GM18873 (cell line): ENCODE measurements around the gene C11orf52.

Experiments used
- ATAC-seq: cut with Tn5 transposase; IDR thresholded peaks from one replicate; pipeline ENCODE4 v1.9.1; 2021; ENCODE audit warnings: mild to moderate bottlenecking, moderate library complexity, moderate number of reproducible peaks; ENCODE audit not compliant: unreplicated experiment, low FRiP score

Gene C11orf52

GRCh38 chr11:111969344-111969743 is 50.6 kb downstream of the C11orf52 start:
- no peak for ATAC-seq

GRCh38 chr11:111974446-111974845 is 55.7 kb downstream of the C11orf52 start:
- no peak for ATAC-seq

GRCh38 chr11:111975076-111975806 is 56.5 kb downstream of the C11orf52 start:
- no peak for ATAC-seq

- ATAC-seq, result no peak
Measured at GRCh38 chr11:111976119-111976766, 57.5 kb downstream of the C11orf52 start.
